Measurements from ENCODE around the gene BTAF1. TPM values are rescaled to one million over a fixed set of nuclear protein-coding genes. Genes with fewer than 3 reads are reported as not detected.

Gene BTAF1
- polyA plus RNA-seq, 3 donors from 2014 or later, result 2.9 to 12.8 (median 4.7) TPM

DNA sequence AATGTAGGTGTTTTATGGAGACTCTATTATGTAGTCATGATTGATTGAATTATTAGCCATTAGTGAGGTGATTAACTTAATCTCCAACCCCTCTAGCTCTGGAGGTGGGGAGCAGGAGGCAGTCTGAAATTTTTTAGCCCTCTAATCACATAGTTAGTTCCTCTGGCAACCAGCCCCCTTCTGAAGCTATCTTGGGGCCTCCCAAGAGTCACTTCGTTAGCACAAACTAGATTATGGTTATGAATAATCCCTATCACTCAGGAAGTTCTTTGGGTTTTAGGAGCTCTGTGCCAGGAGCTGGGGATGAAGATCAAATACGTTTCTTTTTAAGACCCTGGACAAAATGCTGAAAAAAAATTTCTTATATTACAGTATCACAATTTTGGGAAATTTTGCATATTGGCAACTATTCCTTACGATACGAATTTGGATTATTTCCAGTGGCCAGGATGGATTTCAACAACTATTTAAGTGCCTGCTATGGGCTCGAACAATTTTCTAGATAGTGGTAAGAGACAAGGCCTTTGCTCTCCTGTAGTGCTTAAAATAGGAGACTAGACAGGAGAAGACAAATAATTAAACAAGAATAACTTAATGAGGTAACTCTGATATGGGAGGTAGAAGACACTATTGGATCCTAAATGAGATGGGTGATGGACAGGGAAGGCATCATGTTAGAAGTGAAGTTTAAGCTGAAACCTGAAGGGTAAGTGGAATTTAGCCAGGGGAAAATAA is 52.9 kb downstream of the BTAF1 start:
- Mint-ChIP-seq H3K4me3 (no peak overlapping the region), H3K36me3 (peaks cover 12 to 46% (median 41%) of the 10 kb centered on the region in 3 donors), H3K27ac (peak overlapping the region in 2 of 6 donors; percentile 1 to 17)

DNA sequence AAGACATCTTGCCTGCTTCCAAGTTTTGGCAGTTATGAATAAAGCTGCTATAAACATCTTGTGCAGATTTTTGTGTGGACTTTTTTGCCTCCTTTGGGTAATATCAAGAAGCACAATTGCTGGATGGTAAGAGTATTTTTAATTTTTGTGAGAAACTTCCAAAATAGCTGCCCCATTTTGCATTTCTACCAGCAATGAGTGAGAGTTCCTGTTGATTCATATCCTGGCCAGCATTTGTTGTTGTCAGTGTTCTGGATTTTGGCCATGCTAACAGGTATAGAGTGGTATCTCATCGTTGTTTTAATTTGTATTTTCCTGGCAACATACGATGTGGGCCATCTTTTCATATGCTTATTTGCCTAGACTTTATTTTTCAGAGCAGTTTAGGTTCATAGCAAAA is 53.9 kb downstream of the BTAF1 start:
- no peak overlapping the region for H3K4me3 Mint-ChIP-seq
- no peaks in the 10 kb centered on the region for H3K27me3 Mint-ChIP-seq (ENCODE audit: low read depth in 3 of 3)
- H3K9me3 Mint-ChIP-seq, result no peaks in the 10 kb centered on the region
- no peak for DNase-seq
- H3K36me3 Mint-ChIP-seq, result peaks cover 14 to 38% (median 32%) of the 10 kb centered on the region in 3 donors
- peaks cover 0 to 5% of the 10 kb centered on the region in 2 donors for H3K4me1 Mint-ChIP-seq
- peak overlapping the region in 1 of 6 donors; percentile 70 for H3K27ac Mint-ChIP-seq

More for the DNA sequence above, 52.9 kb downstream of the BTAF1 start:
- no peak for DNase-seq
- Mint-ChIP-seq H3K9me3 (no peaks in the 10 kb centered on the region), H3K27me3 (ENCODE audit: low read depth in 3 of 3) (no peaks in the 10 kb centered on the region), H3K4me1 (peaks cover 0 to 4% of the 10 kb centered on the region in 2 donors)

DNA sequence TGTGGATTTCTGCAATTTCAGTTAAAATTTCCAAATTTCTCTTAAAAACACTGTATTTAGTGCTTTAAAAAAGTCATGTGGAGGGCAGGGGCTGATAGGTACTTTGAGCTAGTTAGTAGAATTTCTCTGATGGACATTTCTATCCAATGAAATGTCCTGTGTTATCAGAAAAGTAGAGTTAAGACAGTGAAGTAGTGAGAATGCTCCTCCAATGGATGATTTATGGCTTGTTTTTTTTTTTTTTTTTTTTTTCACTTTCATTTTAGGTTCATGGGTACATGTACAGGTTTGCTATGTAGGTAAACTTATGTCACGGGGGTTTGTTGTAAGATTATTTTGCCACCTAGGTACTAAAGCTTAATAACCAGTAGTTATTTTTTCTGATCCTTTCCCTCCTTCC is 55.0 kb downstream of the BTAF1 start:
- Mint-ChIP-seq H3K27ac (peak overlapping the region in 1 of 6 donors; percentile 24), H3K36me3 (peaks cover 24 to 43% (median 34%) of the 10 kb centered on the region in 3 donors)

DNA sequence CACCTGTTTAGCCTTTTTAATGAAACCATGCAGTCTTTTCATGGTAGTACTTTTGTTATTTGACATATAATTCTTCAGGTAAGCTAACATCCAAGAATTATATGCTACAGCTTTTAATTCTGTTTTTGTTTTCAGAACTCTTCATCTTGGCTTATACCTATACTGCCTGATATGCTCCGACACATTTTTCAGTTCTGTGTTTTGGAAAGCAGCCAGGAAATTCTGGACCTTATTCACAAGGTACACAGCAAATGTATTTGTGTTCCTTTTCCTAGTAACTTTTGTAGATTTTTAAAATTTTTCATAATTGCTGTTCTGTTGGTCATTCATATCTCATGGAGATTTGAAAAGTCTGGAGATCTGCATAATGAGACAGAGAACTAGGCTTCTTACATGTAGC is 56.7 kb downstream of the BTAF1 start:
- no peak for DNase-seq
- Mint-ChIP-seq H3K9me3 (no peaks in the 10 kb centered on the region), H3K4me3 (no peak overlapping the region), H3K36me3 (peaks cover 31 to 50% (median 37%) of the 10 kb centered on the region in 3 donors), H3K27ac (peak overlapping the region in 1 of 6 donors; percentile 31), H3K4me1 (peaks cover 12 to 26% of the 10 kb centered on the region in 2 donors), H3K27me3 (ENCODE audit: low read depth in 3 of 3) (no peaks in the 10 kb centered on the region)

More for the DNA sequence above, 55.0 kb downstream of the BTAF1 start:
- no peak for DNase-seq
- H3K27me3 Mint-ChIP-seq (ENCODE audit: low read depth in 3 of 3), result no peaks in the 10 kb centered on the region
- no peak overlapping the region for H3K4me3 Mint-ChIP-seq
- no peaks in the 10 kb centered on the region for H3K9me3 Mint-ChIP-seq
- H3K4me1 Mint-ChIP-seq, result peaks cover 8 to 16% of the 10 kb centered on the region in 2 donors

DNA sequence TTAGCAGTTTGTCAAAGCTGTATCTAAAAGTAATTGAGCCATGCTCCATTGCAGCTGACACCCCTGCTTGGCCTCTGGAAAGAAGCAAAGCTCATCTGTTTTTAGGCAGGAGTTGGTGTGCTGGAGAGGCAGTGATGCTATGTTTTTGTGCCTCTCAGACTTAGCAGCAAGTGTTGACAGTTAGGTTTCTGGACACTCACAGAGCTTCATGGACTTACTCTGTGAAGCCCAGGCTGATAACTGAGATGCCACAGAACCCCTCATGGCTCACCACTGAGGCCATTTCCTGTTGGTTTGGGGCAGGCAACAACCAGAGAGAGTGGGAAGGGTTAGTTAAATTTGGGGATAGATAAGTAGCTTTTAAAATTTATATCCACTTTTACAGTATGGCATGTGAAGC is 59.8 kb downstream of the BTAF1 start:
- H3K4me1 Mint-ChIP-seq, result peaks cover 16 to 37% of the 10 kb centered on the region in 2 donors
- peak overlapping the region in 5 of 6 donors; percentile 3 to 71 (median 11) for H3K27ac Mint-ChIP-seq
- DNase-seq, result peak in 1 of 3 donors; percentile 4
- no peaks in the 10 kb centered on the region for H3K9me3 Mint-ChIP-seq
- H3K4me3 Mint-ChIP-seq, result no peak overlapping the region
- peaks cover 29 to 59% (median 29%) of the 10 kb centered on the region in 3 donors for H3K36me3 Mint-ChIP-seq
- H3K27me3 Mint-ChIP-seq (ENCODE audit: low read depth in 3 of 3), result no peaks in the 10 kb centered on the region

DNA sequence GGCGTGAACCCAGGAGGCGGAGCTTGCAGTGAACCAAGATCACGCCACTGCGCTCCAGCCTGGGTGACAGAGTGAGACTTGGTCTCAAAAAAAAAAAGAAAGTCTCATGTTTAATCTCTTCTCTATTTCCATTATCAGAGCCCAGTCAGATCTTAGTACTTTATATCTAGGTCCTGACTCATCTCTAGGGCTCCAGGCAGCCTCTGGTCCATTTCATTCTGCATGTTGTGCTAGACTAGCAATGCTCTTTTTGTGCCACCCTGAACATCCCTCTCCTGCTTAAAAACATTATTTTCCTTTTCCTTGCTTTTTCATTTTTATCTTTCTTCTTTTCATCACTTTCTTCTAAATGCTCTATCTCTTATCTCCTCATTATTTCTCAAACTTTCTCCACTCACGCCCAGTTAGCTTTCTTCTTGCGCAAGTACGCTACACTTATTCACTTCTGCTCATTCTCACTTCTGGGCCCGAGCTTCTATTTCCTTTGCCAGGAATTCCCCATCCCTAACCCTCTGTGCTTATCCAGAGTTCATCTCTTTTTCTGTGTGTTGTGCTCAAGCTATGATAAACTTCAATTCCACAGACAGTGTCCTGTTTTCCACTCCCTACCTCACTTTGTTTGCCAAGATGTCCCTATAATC is 63.9 kb downstream of the BTAF1 start:
- peaks cover 16 to 35% of the 10 kb centered on the region in 2 donors for H3K4me1 Mint-ChIP-seq
- peak overlapping the region in 2 of 6 donors; percentile 3 to 17 for H3K27ac Mint-ChIP-seq
- DNase-seq, result no peak
- H3K27me3 Mint-ChIP-seq (ENCODE audit: low read depth in 3 of 3), result no peaks in the 10 kb centered on the region
- no peaks in the 10 kb centered on the region for H3K9me3 Mint-ChIP-seq
- peaks cover 33 to 59% (median 34%) of the 10 kb centered on the region in 3 donors for H3K36me3 Mint-ChIP-seq
- H3K4me3 Mint-ChIP-seq, result no peak overlapping the region

DNA sequence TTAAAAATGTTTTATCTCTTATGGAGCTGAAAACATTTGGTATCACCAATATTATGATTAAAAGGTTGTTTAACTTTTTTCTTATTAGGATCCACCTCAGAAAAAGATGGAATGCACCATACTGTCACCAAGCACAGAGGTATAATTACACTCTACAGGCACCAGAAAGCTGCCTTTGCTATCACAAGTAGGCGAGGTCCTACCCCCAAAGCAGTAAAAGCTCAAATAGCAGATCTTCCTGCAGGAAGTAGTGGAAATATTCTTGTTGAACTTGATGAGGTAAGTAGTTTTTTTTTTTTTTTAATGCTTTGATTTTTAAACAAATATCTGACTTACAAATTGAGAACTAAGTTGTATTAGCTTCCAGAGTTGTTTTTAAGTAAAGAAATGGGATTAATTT is 68.5 kb downstream of the BTAF1 start:
- Mint-ChIP-seq H3K36me3 (peaks cover 26 to 48% (median 34%) of the 10 kb centered on the region in 3 donors), H3K27me3 (ENCODE audit: low read depth in 3 of 3) (no peaks in the 10 kb centered on the region)

DNA sequence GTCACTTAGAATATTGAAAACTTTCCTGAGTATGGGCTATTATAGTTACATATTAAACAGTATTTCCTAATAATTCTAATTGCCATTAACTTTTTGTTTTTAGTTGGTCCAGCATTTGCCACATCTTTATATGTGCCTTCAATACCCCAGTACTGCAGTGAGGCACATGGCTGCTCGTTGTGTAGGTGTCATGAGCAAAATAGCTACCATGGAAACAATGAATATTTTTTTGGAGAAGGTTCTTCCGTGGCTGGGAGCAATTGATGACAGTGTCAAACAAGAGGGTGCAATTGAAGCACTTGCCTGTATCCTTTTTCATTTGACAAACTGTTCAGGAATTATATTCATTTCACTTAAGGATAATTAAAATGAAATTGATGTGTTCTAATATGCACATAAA is 72.7 kb downstream of the BTAF1 start:
- Mint-ChIP-seq H3K36me3 (peaks cover 33 to 58% (median 48%) of the 10 kb centered on the region in 3 donors), H3K4me1 (peaks cover 14 to 16% of the 10 kb centered on the region in 2 donors), H3K9me3 (no peaks in the 10 kb centered on the region), H3K27me3 (ENCODE audit: low read depth in 3 of 3) (no peaks in the 10 kb centered on the region), H3K4me3 (no peak overlapping the region), H3K27ac (no peak overlapping the region)
- no peak for DNase-seq

More for the DNA sequence above, 68.5 kb downstream of the BTAF1 start:
- Mint-ChIP-seq H3K27ac (no peak overlapping the region), H3K4me3 (no peak overlapping the region), H3K4me1 (peaks cover 0 to 7% of the 10 kb centered on the region in 2 donors), H3K9me3 (no peaks in the 10 kb centered on the region)
- no peak for DNase-seq

DNA sequence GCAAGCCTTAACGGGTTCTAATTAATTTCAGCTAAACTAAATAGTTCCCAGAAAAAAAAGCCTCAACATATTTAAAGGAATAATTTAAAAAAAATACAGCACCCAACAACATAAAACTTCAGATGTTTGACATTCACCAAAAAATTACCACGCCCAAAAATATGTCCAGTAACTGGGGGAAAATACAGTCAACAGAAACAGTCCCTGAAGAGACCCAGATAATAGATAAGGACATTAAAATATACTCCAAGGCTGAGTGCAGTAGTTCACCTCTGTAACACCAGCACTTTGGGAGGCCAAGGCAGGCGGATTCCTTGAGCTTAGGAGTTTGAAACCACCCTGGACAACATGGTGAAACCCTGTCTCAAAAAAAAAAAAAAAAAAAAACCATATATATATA is 78.0 kb downstream of the BTAF1 start:
- no peak for DNase-seq
- peaks cover 14 to 16% of the 10 kb centered on the region in 2 donors for H3K4me1 Mint-ChIP-seq
- no peak overlapping the region for H3K27ac Mint-ChIP-seq
- no peaks in the 10 kb centered on the region for H3K9me3 Mint-ChIP-seq
- H3K36me3 Mint-ChIP-seq, result peaks cover 28 to 69% (median 50%) of the 10 kb centered on the region in 3 donors
- no peaks in the 10 kb centered on the region for H3K27me3 Mint-ChIP-seq (ENCODE audit: low read depth in 3 of 3)
- H3K4me3 Mint-ChIP-seq, result no peak overlapping the region

DNA sequence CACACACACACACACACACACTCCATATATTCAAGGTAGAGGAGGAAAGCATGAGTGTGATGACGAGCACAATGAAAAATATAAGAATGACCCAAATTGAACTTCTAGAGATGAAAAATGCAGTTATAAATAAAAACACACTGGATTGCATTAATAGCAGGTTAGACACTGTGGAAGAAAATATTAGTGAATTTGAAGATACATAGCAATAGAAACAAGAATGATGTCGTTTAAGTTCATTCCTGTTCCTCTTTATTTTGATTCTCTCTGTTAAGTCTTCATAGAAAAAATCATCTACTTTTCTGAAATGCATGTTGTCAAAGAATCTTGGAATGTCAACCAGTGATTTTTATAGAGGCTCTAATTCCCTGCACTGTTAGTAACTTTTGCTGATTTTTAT is 78.4 kb downstream of the BTAF1 start:
- H3K36me3 Mint-ChIP-seq, result peaks cover 28 to 66% (median 50%) of the 10 kb centered on the region in 3 donors
- H3K9me3 Mint-ChIP-seq, result no peaks in the 10 kb centered on the region
- no peak overlapping the region for H3K27ac Mint-ChIP-seq
- no peak overlapping the region for H3K4me3 Mint-ChIP-seq
- DNase-seq, result no peak
- H3K27me3 Mint-ChIP-seq (ENCODE audit: low read depth in 3 of 3), result no peaks in the 10 kb centered on the region
- peaks cover 14 to 16% of the 10 kb centered on the region in 2 donors for H3K4me1 Mint-ChIP-seq

DNA sequence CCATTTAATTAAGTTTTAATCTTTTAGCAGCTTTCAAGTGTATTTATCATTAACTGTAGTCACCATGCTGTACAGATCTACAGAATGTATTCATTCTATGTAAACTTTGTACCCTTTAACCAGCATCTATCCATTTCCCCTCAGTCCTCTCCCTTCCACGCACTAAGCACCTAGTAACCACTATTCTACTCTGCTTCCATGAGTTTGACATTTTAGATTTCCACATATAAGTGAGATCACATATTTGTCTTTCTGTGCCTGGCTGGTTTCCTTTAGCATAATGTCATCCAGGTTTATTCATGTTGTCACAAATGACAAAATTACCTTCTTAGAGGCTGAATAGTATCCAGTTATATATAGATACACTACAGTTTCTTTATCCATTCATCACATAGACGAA is 79.7 kb downstream of the BTAF1 start:
- peaks cover 26 to 57% (median 39%) of the 10 kb centered on the region in 3 donors for H3K36me3 Mint-ChIP-seq
- H3K27me3 Mint-ChIP-seq (ENCODE audit: low read depth in 3 of 3), result no peaks in the 10 kb centered on the region
- no peak overlapping the region for H3K4me3 Mint-ChIP-seq
- no peak overlapping the region for H3K27ac Mint-ChIP-seq
- peaks cover 16 to 23% of the 10 kb centered on the region in 2 donors for H3K4me1 Mint-ChIP-seq
- H3K9me3 Mint-ChIP-seq, result no peaks in the 10 kb centered on the region
- DNase-seq, result no peak

DNA sequence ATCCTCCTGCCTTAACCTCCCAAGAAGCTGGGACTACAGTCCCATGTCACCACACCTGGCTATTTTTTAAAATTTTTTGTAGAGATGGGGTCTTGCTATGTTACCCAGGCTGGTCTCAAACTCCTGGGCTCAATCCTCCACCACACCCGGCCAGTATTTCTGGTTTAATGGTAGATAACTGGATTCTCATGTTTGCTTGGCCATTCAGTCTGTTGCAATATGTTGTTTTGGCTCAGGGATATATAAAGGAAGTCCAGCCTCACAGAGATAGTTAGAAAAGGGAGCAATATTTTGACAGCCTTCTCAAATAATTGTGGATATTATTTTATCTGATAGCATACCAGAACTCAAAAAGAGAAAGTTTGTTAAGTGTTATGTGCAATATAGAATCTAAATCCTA is 82.4 kb downstream of the BTAF1 start:
- Mint-ChIP-seq H3K4me3 (no peak overlapping the region), H3K27me3 (ENCODE audit: low read depth in 3 of 3) (peaks cover 0 to 2% (median 0%) of the 10 kb centered on the region in 3 donors), H3K4me1 (peaks cover 22 to 36% of the 10 kb centered on the region in 2 donors), H3K9me3 (no peaks in the 10 kb centered on the region), H3K36me3 (peaks cover 21 to 38% (median 34%) of the 10 kb centered on the region in 3 donors), H3K27ac (no peak overlapping the region)
- DNase-seq, result no peak

DNA sequence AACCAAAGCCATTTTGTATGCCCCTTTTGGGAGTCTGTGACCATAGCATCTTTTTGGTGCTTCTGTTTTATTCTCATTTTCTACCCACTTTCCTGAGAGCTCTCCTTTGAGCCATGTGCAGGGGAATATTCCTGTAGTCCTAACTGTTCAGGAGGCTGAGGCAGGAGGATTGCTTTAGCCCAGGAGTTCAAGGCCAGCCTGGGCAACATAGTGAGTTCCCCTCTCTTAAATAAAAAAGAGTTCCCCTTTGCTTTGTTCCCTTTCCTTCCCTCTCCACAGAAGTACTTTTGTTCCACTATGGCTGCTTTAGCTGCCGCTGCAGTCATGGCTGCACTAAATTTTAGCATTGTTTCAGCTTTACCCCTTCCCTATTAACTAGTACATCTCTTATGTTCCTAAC is 85.9 kb downstream of the BTAF1 start:
- H3K4me1 Mint-ChIP-seq, result peaks cover 25 to 42% of the 10 kb centered on the region in 2 donors
- peak overlapping the region in 3 of 5 donors; percentile 2 to 67 (median 64) for H3K4me3 Mint-ChIP-seq
- peaks cover 19 to 31% (median 30%) of the 10 kb centered on the region in 3 donors for H3K36me3 Mint-ChIP-seq
- peak overlapping the region in 5 of 6 donors; percentile 7 to 66 (median 44) for H3K27ac Mint-ChIP-seq
- no peak for DNase-seq
- peaks cover 0 to 2% (median 0%) of the 10 kb centered on the region in 3 donors for H3K27me3 Mint-ChIP-seq (ENCODE audit: low read depth in 3 of 3)
- H3K9me3 Mint-ChIP-seq, result no peaks in the 10 kb centered on the region
